ENCODE results near the gene RASEF.

RASEF gene

DNA sequence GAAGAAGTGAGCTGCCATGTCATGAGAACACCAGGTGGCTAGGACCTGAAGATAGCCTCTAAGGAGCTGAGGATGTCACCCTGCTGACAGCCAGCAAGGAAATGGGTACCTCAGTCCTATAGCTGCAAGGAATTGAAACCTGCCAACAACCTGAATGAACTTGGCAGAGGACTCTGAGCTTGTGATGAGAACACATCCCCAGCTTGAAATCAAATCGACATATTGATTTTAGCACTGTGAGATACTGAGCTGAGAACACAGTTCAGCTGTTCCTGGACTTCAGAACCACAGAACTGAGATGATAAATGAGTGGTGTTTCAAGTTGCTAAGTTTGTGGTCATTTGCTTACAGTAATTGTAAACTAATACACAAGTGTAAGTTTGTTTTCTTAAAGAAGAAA lies 5.5 kb upstream of the RASEF start:
- Histone ChIP-seq H3K79me2 (ENCODE audit: insufficient read depth, low read length) (no peaks in the 10 kb centered on the region), H3K9me2 (replicated peaks; ENCODE audit: low read depth, low read length) (no peaks in the 10 kb centered on the region), H3K27me3 (ENCODE audit: insufficient read depth, low read length, poor library complexity, severe bottlenecking) (no peaks in the 10 kb centered on the region), H3K4me2 (ENCODE audit: low read depth, low read length, poor library complexity, severe bottlenecking) (no peak overlapping the region), H3K36me3 (ENCODE audit: insufficient read depth, low read length) (no peaks in the 10 kb centered on the region), H3K4me1 (ENCODE audit: insufficient read depth, low read length, poor library complexity, severe bottlenecking) (no peaks in the 10 kb centered on the region), H3K9ac (ENCODE audit: low read depth, low read length, poor library complexity, severe bottlenecking) (no peak overlapping the region), H3F3A (ENCODE audit: low read depth) (no peaks in the 10 kb centered on the region), H2AFZ (ENCODE audit: low read length) (no peak overlapping the region; the same call in 1 of the 2 replicates), H3K9me3 (ENCODE audit: insufficient read depth, low read depth, low read length) (no peaks in the 10 kb centered on the region), H4K20me1 (ENCODE audit: insufficient read depth, low read length, poor library complexity, severe bottlenecking) (no peaks in the 10 kb centered on the region), H3K4me3 (ENCODE audit: low read length, poor library complexity, severe bottlenecking) (no peak overlapping the region)
- TF ChIP-seq EZH2phosphoT487 (IDR thresholded peaks at IDR 0.05; ENCODE audit: borderline replicate concordance) = no peak
- TF ChIP-seq, protein P1, sequence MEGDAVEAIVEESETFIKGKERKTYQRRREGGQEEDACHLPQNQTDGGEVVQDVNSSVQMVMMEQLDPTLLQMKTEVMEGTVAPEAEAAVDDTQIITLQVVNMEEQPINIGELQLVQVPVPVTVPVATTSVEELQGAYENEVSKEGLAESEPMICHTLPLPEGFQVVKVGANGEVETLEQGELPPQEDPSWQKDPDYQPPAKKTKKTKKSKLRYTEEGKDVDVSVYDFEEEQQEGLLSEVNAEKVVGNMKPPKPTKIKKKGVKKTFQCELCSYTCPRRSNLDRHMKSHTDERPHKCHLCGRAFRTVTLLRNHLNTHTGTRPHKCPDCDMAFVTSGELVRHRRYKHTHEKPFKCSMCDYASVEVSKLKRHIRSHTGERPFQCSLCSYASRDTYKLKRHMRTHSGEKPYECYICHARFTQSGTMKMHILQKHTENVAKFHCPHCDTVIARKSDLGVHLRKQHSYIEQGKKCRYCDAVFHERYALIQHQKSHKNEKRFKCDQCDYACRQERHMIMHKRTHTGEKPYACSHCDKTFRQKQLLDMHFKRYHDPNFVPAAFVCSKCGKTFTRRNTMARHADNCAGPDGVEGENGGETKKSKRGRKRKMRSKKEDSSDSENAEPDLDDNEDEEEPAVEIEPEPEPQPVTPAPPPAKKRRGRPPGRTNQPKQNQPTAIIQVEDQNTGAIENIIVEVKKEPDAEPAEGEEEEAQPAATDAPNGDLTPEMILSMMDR (conservative IDR thresholded peaks at IDR 0.05; ENCODE audit: low read length) = no peak

DNA sequence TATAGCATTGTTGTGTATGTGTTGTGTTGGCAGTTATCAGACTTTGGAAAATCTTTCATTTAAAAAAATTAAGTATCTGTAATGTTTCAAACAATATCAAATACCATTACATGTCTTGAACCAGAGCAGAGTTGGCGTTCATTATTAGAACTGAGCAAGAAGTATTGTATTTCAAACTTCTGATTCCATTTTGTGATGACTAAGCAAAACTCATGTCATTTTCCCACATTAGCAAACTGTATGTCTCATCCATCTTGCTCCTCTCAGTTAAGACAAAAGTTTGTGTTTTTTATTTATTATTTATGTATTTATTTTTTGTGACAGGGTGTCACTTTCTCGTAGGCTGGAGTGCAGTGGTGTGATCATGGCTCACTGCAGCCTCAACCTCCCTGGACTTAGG lies 4.6 kb upstream of the RASEF start:
- no peak overlapping the region for H3K4me3 ChIP-seq (ENCODE audit: low read length, poor library complexity, severe bottlenecking)
- no peaks in the 10 kb centered on the region for H4K20me1 ChIP-seq (ENCODE audit: insufficient read depth, low read length, poor library complexity, severe bottlenecking)
- H3K4me2 ChIP-seq (ENCODE audit: low read depth, low read length, poor library complexity, severe bottlenecking) = no peak overlapping the region
- no peaks in the 10 kb centered on the region for H3F3A ChIP-seq (ENCODE audit: low read depth)
- no peaks in the 10 kb centered on the region for H3K9me3 ChIP-seq (ENCODE audit: insufficient read depth, low read depth, low read length)
- H3K79me2 ChIP-seq (ENCODE audit: insufficient read depth, low read length) = no peaks in the 10 kb centered on the region
- no peaks in the 10 kb centered on the region for H3K9me2 ChIP-seq (replicated peaks; ENCODE audit: low read depth, low read length)
- H3K9ac ChIP-seq (ENCODE audit: low read depth, low read length, poor library complexity, severe bottlenecking) = no peak overlapping the region
- no peaks in the 10 kb centered on the region for H3K4me1 ChIP-seq (ENCODE audit: insufficient read depth, low read length, poor library complexity, severe bottlenecking)
- no peaks in the 10 kb centered on the region for H3K27me3 ChIP-seq (ENCODE audit: insufficient read depth, low read length, poor library complexity, severe bottlenecking)
- no peaks in the 10 kb centered on the region for H3K36me3 ChIP-seq (ENCODE audit: insufficient read depth, low read length)
- H2AFZ ChIP-seq (ENCODE audit: low read length) = no peak overlapping the region
- no peak for TF ChIP-seq EZH2phosphoT487 (IDR thresholded peaks at IDR 0.05; ENCODE audit: borderline replicate concordance)
- TF ChIP-seq, protein P1 (conservative IDR thresholded peaks at IDR 0.05; ENCODE audit: low read length) = no peak

GRCh38 chr9:83066771-83067170 lies 3.8 kb upstream of the RASEF start:
- no peak overlapping the region for H3K9ac ChIP-seq (ENCODE audit: low read depth, low read length, poor library complexity, severe bottlenecking)
- H3K9me3 ChIP-seq (ENCODE audit: insufficient read depth, low read depth, low read length) = no peaks in the 10 kb centered on the region
- H2AFZ ChIP-seq (ENCODE audit: low read length) = peak overlapping the region; percentile 29; the same call in 1 of the 2 replicates
- H3K4me1 ChIP-seq (ENCODE audit: insufficient read depth, low read length, poor library complexity, severe bottlenecking) = no peaks in the 10 kb centered on the region
- no peaks in the 10 kb centered on the region for H3K27me3 ChIP-seq (ENCODE audit: insufficient read depth, low read length, poor library complexity, severe bottlenecking)
- no peaks in the 10 kb centered on the region for H3K36me3 ChIP-seq (ENCODE audit: insufficient read depth, low read length)
- no peaks in the 10 kb centered on the region for H3K79me2 ChIP-seq (ENCODE audit: insufficient read depth, low read length)
- TF ChIP-seq, protein P1 (conservative IDR thresholded peaks at IDR 0.05; ENCODE audit: low read length) = no peak
- no peak for TF ChIP-seq EZH2phosphoT487 (IDR thresholded peaks at IDR 0.05; ENCODE audit: borderline replicate concordance)
- no peaks in the 10 kb centered on the region for H3K9me2 ChIP-seq (replicated peaks; ENCODE audit: low read depth, low read length)
- H3K4me2 ChIP-seq (ENCODE audit: low read depth, low read length, poor library complexity, severe bottlenecking) = no peak overlapping the region
- H3K4me3 ChIP-seq (ENCODE audit: low read length, poor library complexity, severe bottlenecking) = no peak overlapping the region
- no peaks in the 10 kb centered on the region for H4K20me1 ChIP-seq (ENCODE audit: insufficient read depth, low read length, poor library complexity, severe bottlenecking)
- H3F3A ChIP-seq (ENCODE audit: low read depth) = no peaks in the 10 kb centered on the region

All from Loucy (cell line).